Measurements from ENCODE around the gene KLK10. TPM values are rescaled to one million over a fixed set of nuclear protein-coding genes. Genes with fewer than 3 reads are reported as not detected.

KLK10 gene
- total and polyA plus RNA-seq, 2 donors (not counting 1 experiment from before 2014, with no cell fraction given) = 0.03 TPM; not detected in 1

DNA sequence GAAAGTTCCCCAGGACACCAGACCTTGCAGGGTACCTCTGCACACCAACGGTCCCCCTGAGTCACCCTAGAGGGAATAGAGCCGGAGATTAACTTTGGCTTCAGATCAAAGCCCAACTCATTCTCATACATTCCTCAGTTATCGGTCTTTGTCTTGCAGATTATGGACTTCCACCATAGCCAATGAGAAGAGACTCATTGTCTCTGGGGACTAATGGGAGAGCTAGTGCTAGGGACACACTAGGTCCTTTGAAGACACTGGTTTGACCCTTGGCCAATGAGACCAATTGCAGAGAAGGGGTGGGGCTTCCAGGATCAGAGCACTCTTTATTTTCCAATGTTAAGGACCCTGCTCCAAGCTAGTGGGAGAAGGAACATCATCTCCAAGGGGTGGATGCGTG, 41.9 kb downstream of the KLK10 start:
- Histone ChIP-seq H2AFZ (ENCODE audit: low read length) (no peak overlapping the region), H3K4me2 (ENCODE audit: extremely low read depth, insufficient read depth, low read length) (no peak overlapping the region), H3K27me3 (ENCODE audit: control insufficient read depth, insufficient read depth, low read length) (no peaks in the 10 kb centered on the region), H3K79me2 (ENCODE audit: control insufficient read depth, insufficient read depth, low read length) (no peaks in the 10 kb centered on the region), H4K20me1 (ENCODE audit: control insufficient read depth, extremely low read depth, insufficient read depth, low read length) (no peaks in the 10 kb centered on the region), H3K4me1 (ENCODE audit: control insufficient read depth, extremely low read depth, insufficient read depth, low read length) (no peaks in the 10 kb centered on the region), H3K9me3 (ENCODE audit: control insufficient read depth, insufficient read depth, low read depth, low read length) (no peaks in the 10 kb centered on the region), H3K4me3 (replicated peaks in 1 of 4; ENCODE audit: control extremely low read depth in 1 of 4, insufficient read depth in 1 of 4, low read depth in 3 of 4, low read length in 4 of 4) (no peak overlapping the region), H3K27ac (ENCODE audit: insufficient read depth, low read length) (no peak overlapping the region), H3K9ac (ENCODE audit: insufficient read depth, low read length) (no peak overlapping the region), H3K36me3 (ENCODE audit: control insufficient read depth, insufficient read depth, low read length) (no peaks in the 10 kb centered on the region)
- TF ChIP-seq EZH2 (IDR thresholded peaks at IDR 0.05; ENCODE audit: low read length, missing control alignments) = no peak
- TF ChIP-seq, protein P1, sequence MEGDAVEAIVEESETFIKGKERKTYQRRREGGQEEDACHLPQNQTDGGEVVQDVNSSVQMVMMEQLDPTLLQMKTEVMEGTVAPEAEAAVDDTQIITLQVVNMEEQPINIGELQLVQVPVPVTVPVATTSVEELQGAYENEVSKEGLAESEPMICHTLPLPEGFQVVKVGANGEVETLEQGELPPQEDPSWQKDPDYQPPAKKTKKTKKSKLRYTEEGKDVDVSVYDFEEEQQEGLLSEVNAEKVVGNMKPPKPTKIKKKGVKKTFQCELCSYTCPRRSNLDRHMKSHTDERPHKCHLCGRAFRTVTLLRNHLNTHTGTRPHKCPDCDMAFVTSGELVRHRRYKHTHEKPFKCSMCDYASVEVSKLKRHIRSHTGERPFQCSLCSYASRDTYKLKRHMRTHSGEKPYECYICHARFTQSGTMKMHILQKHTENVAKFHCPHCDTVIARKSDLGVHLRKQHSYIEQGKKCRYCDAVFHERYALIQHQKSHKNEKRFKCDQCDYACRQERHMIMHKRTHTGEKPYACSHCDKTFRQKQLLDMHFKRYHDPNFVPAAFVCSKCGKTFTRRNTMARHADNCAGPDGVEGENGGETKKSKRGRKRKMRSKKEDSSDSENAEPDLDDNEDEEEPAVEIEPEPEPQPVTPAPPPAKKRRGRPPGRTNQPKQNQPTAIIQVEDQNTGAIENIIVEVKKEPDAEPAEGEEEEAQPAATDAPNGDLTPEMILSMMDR (conservative IDR thresholded peaks at IDR 0.05 in 1 of 2, IDR thresholded peaks at IDR 0.05 in 1 of 2; ENCODE audit: low read depth in 1 of 2, low read length in 2 of 2) = no peak
- DNase-seq (ENCODE audit: low read depth in 2 of 2) = no peak

DNA sequence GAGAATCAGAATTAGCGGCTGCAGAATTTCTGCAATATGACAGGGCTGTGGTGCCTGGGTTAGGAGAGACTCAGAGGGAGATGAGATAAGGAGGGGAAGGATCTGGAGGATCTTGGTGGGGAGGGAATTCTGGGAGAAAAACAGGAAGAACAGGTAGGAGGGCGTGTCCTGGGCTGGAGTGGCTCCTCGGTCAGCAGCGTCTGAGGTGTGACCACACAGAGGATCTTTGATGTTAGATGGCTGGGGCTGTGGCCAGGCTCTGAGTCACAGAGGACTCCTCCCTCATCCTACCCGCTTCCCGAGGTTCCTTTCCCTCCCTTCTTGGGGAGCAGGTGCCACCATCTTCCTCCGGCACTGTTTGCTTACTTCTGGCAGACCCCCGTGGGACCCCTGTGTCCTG, 43.7 kb downstream of the KLK10 start:
- H3K27ac ChIP-seq (ENCODE audit: insufficient read depth, low read length) = no peak overlapping the region
- H3K36me3 ChIP-seq (ENCODE audit: control insufficient read depth, insufficient read depth, low read length) = no peaks in the 10 kb centered on the region
- DNase-seq (ENCODE audit: low read depth in 2 of 2) = no peak
- no peaks in the 10 kb centered on the region for H3K79me2 ChIP-seq (ENCODE audit: control insufficient read depth, insufficient read depth, low read length)
- H4K20me1 ChIP-seq (ENCODE audit: control insufficient read depth, extremely low read depth, insufficient read depth, low read length) = no peaks in the 10 kb centered on the region
- H3K9ac ChIP-seq (ENCODE audit: insufficient read depth, low read length) = no peak overlapping the region
- no peak overlapping the region for H2AFZ ChIP-seq (ENCODE audit: low read length)
- H3K4me3 ChIP-seq (replicated peaks in 1 of 4; ENCODE audit: control extremely low read depth in 1 of 4, insufficient read depth in 1 of 4, low read depth in 3 of 4, low read length in 4 of 4) = no peak overlapping the region
- no peaks in the 10 kb centered on the region for H3K4me1 ChIP-seq (ENCODE audit: control insufficient read depth, extremely low read depth, insufficient read depth, low read length)
- no peak overlapping the region for H3K4me2 ChIP-seq (ENCODE audit: extremely low read depth, insufficient read depth, low read length)
- H3K9me3 ChIP-seq (ENCODE audit: control insufficient read depth, insufficient read depth, low read depth, low read length) = no peaks in the 10 kb centered on the region
- H3K27me3 ChIP-seq (ENCODE audit: control insufficient read depth, insufficient read depth, low read length) = no peaks in the 10 kb centered on the region
- TF ChIP-seq EZH2 (IDR thresholded peaks at IDR 0.05; ENCODE audit: low read length, missing control alignments) = no peak
- TF ChIP-seq, protein P1 (conservative IDR thresholded peaks at IDR 0.05 in 1 of 2, IDR thresholded peaks at IDR 0.05 in 1 of 2; ENCODE audit: low read depth in 1 of 2, low read length in 2 of 2) = no peak

DNA sequence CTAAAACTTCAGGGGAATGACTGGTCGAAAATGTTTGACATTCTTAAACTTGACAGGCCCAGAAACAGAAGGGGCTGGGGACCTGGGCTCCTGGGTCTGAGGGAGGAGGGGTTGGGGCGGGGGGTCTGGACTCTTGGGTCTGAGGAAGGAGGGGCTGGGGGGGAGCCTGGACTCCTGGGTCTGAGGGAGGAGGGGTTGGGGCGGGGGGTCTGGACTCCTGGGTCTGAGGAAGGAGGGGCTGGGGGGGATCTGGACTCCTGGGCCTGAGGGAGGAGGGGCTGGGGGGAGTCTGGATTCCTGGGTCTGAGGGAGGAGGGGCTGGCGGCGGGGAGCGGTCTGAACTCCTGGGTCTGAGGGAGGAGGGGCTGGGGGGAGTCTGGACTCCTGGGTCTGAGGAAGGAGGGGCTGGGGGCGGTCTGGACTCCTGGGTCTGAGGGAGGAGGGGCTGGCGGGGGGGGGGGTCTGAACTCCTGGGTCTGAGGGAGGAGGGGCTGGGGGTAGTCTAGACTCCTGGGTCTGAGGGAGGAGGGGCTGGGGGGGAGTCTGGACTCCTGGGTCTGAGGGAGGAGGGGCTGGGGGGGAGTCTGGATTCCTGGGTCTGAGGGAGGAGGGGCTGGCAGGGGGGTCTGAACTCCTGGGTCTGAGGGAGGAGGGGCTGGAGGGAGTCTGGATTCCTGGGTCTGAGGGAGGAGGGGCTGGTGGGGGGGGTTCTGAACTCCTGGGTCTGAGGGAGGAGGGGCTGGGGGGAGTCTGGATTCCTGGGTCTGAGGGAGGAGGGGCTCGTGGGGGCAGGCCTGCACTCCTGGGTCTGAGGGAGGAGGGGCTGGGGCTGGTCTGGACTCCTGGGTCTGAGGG, 44.6 kb downstream of the KLK10 start:
- no peak for DNase-seq (ENCODE audit: low read depth in 2 of 2)
- no peak overlapping the region for H3K9ac ChIP-seq (ENCODE audit: insufficient read depth, low read length)
- no peaks in the 10 kb centered on the region for H4K20me1 ChIP-seq (ENCODE audit: control insufficient read depth, extremely low read depth, insufficient read depth, low read length)
- H3K27me3 ChIP-seq (ENCODE audit: control insufficient read depth, insufficient read depth, low read length) = no peaks in the 10 kb centered on the region
- H3K4me3 ChIP-seq (replicated peaks in 1 of 4; ENCODE audit: control extremely low read depth in 1 of 4, insufficient read depth in 1 of 4, low read depth in 3 of 4, low read length in 4 of 4) = no peak overlapping the region
- no peak overlapping the region for H2AFZ ChIP-seq (ENCODE audit: low read length)
- no peaks in the 10 kb centered on the region for H3K9me3 ChIP-seq (ENCODE audit: control insufficient read depth, insufficient read depth, low read depth, low read length)
- no peak overlapping the region for H3K4me2 ChIP-seq (ENCODE audit: extremely low read depth, insufficient read depth, low read length)
- TF ChIP-seq, protein P1 (conservative IDR thresholded peaks at IDR 0.05 in 1 of 2, IDR thresholded peaks at IDR 0.05 in 1 of 2; ENCODE audit: low read depth in 1 of 2, low read length in 2 of 2) = no peak
- TF ChIP-seq EZH2 (IDR thresholded peaks at IDR 0.05; ENCODE audit: low read length, missing control alignments) = no peak
- H3K4me1 ChIP-seq (ENCODE audit: control insufficient read depth, extremely low read depth, insufficient read depth, low read length) = no peaks in the 10 kb centered on the region
- no peaks in the 10 kb centered on the region for H3K79me2 ChIP-seq (ENCODE audit: control insufficient read depth, insufficient read depth, low read length)
- H3K36me3 ChIP-seq (ENCODE audit: control insufficient read depth, insufficient read depth, low read length) = no peaks in the 10 kb centered on the region
- no peak overlapping the region for H3K27ac ChIP-seq (ENCODE audit: insufficient read depth, low read length)

Measured in fibroblast of lung (primary cell).